Hepatocyte (in vitro differentiated cells): Measurements from ENCODE around the gene CD22. TPM values are rescaled to one million over a fixed set of nuclear protein-coding genes. Genes with fewer than 3 reads are reported as not detected.

Experiments used
- DNase-seq: peaks from one replicate; pipeline ENCODE4 v3.0.0-alpha.2; 2016; ENCODE audit warnings: low spot score
- H2AFZ ChIP-seq: fragments of 200-600 bp; sonication (generic); 2 replicates; pipeline ENCODE4 v1.6.0; 2016; ENCODE audit warnings: antibody characterized with exemption, mild to moderate bottlenecking
- H3K27ac ChIP-seq: fragments of 200-600 bp; sonication (generic); 2 replicates; pipeline ENCODE4 v1.5.1; 2016; ENCODE audit warnings: mild to moderate bottlenecking
- H3K27me3 ChIP-seq: fragments of 200-600 bp; sonication (generic); 2 replicates; pipeline ENCODE4 v1.6.1; 2016
- H3K36me3 ChIP-seq: fragments of 200-600 bp; sonication (generic); replicated peaks from 2 replicates; pipeline ENCODE4 v1.5.1; 2016; ENCODE audit warnings: low read depth; ENCODE audit not compliant: insufficient read depth
- H3K4me1 ChIP-seq: fragments of 200-600 bp; sonication (generic); 2 replicates; pipeline ENCODE4 v1.5.1; 2016; ENCODE audit warnings: mild to moderate bottlenecking, moderate library complexity; ENCODE audit not compliant: insufficient read depth
- H3K4me2 ChIP-seq: fragments of 200-600 bp; sonication (generic); 2 replicates; pipeline ENCODE4 v1.6.0; 2016
- H3K4me3 ChIP-seq: fragments of 200-600 bp; sonication (generic); 2 replicates; pipeline ENCODE4 v1.5.1; 2016; ENCODE audit warnings: mild to moderate bottlenecking
- H3K79me2 ChIP-seq: fragments of 200-600 bp; sonication (generic); 2 replicates; pipeline ENCODE4 v1.6.0; 2017; ENCODE audit warnings: mild to moderate bottlenecking
- H3K9me2 ChIP-seq: fragments of 200-600 bp; sonication (generic); replicated peaks from 2 replicates; pipeline ENCODE4 v1.6.0; 2017; ENCODE audit warnings: mild to moderate bottlenecking; ENCODE audit not compliant: insufficient read depth
- H3K9me3 ChIP-seq: fragments of 200-600 bp; sonication (generic); 2 replicates; pipeline ENCODE4 v1.5.1; 2016; ENCODE audit warnings: low read depth, mild to moderate bottlenecking
- H4K20me1 ChIP-seq: fragments of 200-600 bp; sonication (generic); 2 replicates; pipeline ENCODE4 v1.6.0; 2016; ENCODE audit warnings: mild to moderate bottlenecking; ENCODE audit not compliant: insufficient read depth, poor library complexity, severe bottlenecking
- EZH2 ChIP-seq: fragments of 200-600 bp; sonication (generic); IDR thresholded peaks from 2 replicates; pipeline ENCODE4 v1.6.1; 2016; ENCODE audit warnings: antibody characterized with exemption, mild to moderate bottlenecking, borderline replicate concordance
- EZH2phosphoT487 ChIP-seq: fragments of 200-600 bp; sonication (generic); IDR thresholded peaks from one replicate; pipeline ENCODE4 v1.6.1; 2018; ENCODE audit warnings: antibody characterized with exemption, mild to moderate bottlenecking, low read depth, moderate library complexity; ENCODE audit not compliant: unreplicated experiment, severe bottlenecking
- WGBS: methylation state at CpG from one replicate; pipeline ENCODE4 v1.1.6; 2016; ENCODE audit warnings: low lambda C conversion rate; ENCODE audit errors: missing lambda C conversion rate; 5-methylcytosine and 5-hydroxymethylcytosine counted together
- polyA plus RNA-seq: library from polyadenylated mRNA; unstranded; fragments of >200 nt; fragmentation: Nextera tagmentation; extraction: Ambion mirVana; gene quantifications from 2 replicates; pipeline ENCODE4 v1.2.1, GENCODE V29; 2016
- total RNA-seq: library from RNA; depleted of rRNA; stranded (reverse); fragments of >200 nt; gene quantifications from 2 replicates; pipeline ENCODE4 v1.2.3, GENCODE V29; 2014
- TF ChIP-seq, protein P1 (sequence below): fragments of 200-600 bp; sonication (generic); IDR thresholded peaks from 2 replicates; pipeline ENCODE4 v1.5.1; 2016; ENCODE audit warnings: antibody characterized with exemption, mild to moderate bottlenecking; ENCODE audit not compliant: poor library complexity

CD22 gene
- total and polyA plus RNA-seq, 2 experiments from 2014 or later = 1.6 TPM; not detected in 1

DNA sequence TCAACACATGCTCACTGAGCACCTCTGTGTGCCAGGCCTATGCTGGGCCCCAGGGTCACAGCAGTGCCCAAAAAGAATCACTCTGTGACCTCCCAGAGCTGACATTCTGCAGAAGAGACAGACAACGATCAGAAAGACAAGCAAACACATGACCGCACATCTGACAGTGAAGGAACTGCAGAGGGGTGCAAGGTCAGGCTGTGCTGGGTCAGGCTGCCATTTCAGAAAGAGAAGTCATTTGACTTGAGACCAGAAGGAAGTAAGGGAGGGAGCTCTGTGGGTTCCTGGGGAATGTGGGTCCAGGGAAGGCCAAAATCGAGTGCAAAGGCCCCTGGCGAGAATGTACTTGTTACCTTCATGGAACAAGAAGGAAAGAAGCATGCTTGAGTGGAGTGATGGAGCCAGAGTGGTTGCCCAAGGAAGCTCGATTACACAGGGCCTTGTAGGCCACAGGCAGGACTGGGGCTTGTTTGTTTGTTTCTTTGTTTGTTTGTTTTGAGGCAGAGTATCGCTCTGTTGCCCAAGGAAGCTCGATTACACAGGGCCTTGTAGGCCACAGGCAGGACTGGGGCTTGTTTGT is 11.4 kb upstream of the CD22 start:
- Histone ChIP-seq H3K4me2 (no peak overlapping the region), H3K4me1 (peaks cover 6% of the 10 kb centered on the region), H3K27me3 (no peaks in the 10 kb centered on the region), H3K4me3 (no peak overlapping the region), H2AFZ (no peak overlapping the region), H3K9me2 (no peaks in the 10 kb centered on the region), H4K20me1 (no peaks in the 10 kb centered on the region), H3K79me2 (no peaks in the 10 kb centered on the region), H3K27ac (peak overlapping the region; percentile 48), H3K36me3 (no peaks in the 10 kb centered on the region), H3K9me3 (no peaks in the 10 kb centered on the region)
- WGBS = 86% methylated on average over 7 of the region's 7 CpGs
- no peak for DNase-seq
- TF ChIP-seq EZH2 (no peak), EZH2phosphoT487 (no peak)
- TF ChIP-seq, protein P1, sequence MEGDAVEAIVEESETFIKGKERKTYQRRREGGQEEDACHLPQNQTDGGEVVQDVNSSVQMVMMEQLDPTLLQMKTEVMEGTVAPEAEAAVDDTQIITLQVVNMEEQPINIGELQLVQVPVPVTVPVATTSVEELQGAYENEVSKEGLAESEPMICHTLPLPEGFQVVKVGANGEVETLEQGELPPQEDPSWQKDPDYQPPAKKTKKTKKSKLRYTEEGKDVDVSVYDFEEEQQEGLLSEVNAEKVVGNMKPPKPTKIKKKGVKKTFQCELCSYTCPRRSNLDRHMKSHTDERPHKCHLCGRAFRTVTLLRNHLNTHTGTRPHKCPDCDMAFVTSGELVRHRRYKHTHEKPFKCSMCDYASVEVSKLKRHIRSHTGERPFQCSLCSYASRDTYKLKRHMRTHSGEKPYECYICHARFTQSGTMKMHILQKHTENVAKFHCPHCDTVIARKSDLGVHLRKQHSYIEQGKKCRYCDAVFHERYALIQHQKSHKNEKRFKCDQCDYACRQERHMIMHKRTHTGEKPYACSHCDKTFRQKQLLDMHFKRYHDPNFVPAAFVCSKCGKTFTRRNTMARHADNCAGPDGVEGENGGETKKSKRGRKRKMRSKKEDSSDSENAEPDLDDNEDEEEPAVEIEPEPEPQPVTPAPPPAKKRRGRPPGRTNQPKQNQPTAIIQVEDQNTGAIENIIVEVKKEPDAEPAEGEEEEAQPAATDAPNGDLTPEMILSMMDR = no peak

DNA sequence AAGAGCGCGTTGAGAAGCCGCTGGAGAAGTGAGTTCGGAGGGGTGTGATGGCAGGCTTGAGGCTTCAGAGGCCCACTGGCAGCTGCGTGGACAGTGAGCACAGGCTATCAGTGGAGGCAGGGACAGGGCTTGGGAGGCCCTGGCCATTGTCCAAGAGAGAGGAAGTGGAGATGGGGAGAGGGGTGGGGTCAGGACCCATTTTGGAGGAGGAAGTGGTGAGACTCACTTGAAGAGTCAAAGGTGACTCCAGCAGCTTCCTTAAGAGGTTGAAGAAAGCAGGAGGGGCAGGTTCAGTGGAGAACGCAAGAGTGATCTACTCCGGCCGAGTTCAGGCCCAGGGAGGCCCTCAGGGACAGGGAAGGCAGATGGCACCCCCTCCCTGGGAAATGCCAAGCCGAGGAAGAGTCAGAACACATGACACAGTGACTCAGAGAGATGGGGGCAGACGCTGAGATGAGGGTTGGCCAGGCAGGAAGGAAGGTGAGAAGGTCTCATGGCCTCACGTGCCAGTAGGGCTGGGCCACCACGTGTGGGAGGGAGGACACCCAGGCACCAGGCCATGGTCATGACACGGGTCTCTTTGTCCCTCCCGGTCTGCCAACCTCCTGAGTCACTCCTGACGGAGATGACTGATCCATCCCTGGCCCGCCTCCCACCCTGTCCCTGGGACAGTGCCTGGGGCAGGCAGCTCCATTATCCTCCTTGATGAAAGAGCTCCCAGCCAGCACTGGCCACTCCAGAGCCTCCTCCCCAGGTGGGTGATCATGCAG is 10.1 kb upstream of the CD22 start:
- Histone ChIP-seq H3K36me3 (no peaks in the 10 kb centered on the region), H3K79me2 (no peaks in the 10 kb centered on the region), H3K4me3 (no peak overlapping the region), H3K4me1 (peaks cover 6% of the 10 kb centered on the region), H3K9me3 (no peaks in the 10 kb centered on the region), H3K9me2 (no peaks in the 10 kb centered on the region), H3K27me3 (no peaks in the 10 kb centered on the region), H3K27ac (no peak overlapping the region), H3K4me2 (no peak overlapping the region), H2AFZ (no peak overlapping the region), H4K20me1 (no peaks in the 10 kb centered on the region)
- 73% methylated on average over 16 of the region's 16 CpGs for WGBS
- no peak for DNase-seq
- TF ChIP-seq, protein P1 = no peak
- TF ChIP-seq EZH2phosphoT487 = no peak

DNA sequence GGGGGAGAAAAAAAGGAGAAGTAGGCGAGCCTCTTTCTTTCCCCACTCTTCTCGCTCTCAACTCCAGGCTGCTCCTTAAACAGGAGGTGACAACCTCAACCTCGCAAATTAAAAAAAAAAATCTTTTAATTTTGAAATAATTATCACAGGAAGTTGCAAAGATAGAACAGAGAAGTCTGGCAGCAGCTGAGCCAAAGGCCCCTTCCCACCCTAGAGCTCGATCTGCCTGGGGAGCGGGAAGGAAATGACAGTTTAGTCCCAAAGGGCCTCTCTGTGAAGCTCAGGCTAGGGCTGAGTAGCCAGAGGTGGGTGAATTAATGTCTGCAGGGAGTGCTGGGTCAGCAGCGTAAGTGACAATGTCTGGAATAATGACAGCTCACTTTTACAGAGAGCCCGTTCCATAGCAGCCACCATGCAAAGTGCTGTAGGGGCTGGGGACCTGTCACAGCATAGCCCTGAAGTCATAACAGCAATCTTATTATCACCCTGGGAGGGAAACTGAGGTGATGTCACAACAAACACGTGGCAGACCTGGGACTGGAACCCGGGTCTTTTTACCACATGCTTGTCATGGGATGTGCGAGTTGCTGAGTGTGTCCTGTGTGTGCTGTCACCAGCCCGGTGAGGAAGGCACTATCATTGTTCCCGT is 8.8 kb upstream of the CD22 start:
- Histone ChIP-seq H3K36me3 (no peaks in the 10 kb centered on the region), H3K4me2 (no peak overlapping the region), H3K27me3 (no peaks in the 10 kb centered on the region), H2AFZ (no peak overlapping the region), H4K20me1 (no peaks in the 10 kb centered on the region), H3K9me3 (no peaks in the 10 kb centered on the region), H3K4me3 (no peak overlapping the region), H3K9me2 (no peaks in the 10 kb centered on the region), H3K27ac (no peak overlapping the region), H3K4me1 (peaks cover 6% of the 10 kb centered on the region), H3K79me2 (no peaks in the 10 kb centered on the region)
- no peak for DNase-seq
- 84% methylated on average over 12 of the region's 12 CpGs for WGBS
- TF ChIP-seq, protein P1 = no peak
- TF ChIP-seq EZH2phosphoT487 (no peak), EZH2 (no peak)
